SU-DHL-6 (cell line): Measurements from ENCODE around the gene KAZALD1.

Experiments
- H2AFZ ChIP-seq: fragments of 200-600 bp; sonication (generic); 2 replicates; pipeline ENCODE4 v1.6.1; 2014; ENCODE audit warnings: low read depth, mild to moderate bottlenecking, moderate library complexity, mixed read lengths, antibody characterized with exemption, low read length; ENCODE audit not compliant: severe bottlenecking
- H3F3A ChIP-seq: fragments of 200-600 bp; shearing (Covaris generic); 2 replicates; pipeline ENCODE4 v1.6.0; 2016; ENCODE audit warnings: antibody characterized with exemption, mild to moderate bottlenecking; ENCODE audit not compliant: insufficient read depth
- H3K27ac ChIP-seq: fragments of 200-600 bp; sonication (generic); 2 replicates; pipeline ENCODE4 v1.5.1; 2016; ENCODE audit warnings: low read depth, mild to moderate bottlenecking, low read length, moderate library complexity, mixed read lengths
- H3K27me3 ChIP-seq: fragments of 200-600 bp; sonication (generic), shearing (Covaris generic); 2 replicates; pipeline ENCODE4 v1.6.0; 2014; ENCODE audit warnings: mild to moderate bottlenecking, low read length
- H3K36me3 ChIP-seq: fragments of 200-600 bp; sonication (generic); 2 replicates; pipeline ENCODE4 v1.6.1; 2014; ENCODE audit warnings: mild to moderate bottlenecking, low read length, mixed read lengths
- H3K4me2 ChIP-seq: fragments of 300-600, 200-600 bp; shearing (Covaris generic), sonication (generic); 2 replicates; pipeline ENCODE4 v1.6.0; 2014; ENCODE audit warnings: low read length, low read depth, mild to moderate bottlenecking; ENCODE audit not compliant: poor library complexity, severe bottlenecking
- H3K4me3 ChIP-seq: fragments of 200-600 bp; sonication (generic); 2 replicates; pipeline ENCODE4 v1.5.1; 2014; ENCODE audit warnings: antibody characterized with exemption, low read length, mild to moderate bottlenecking, mixed read lengths; ENCODE audit not compliant: insufficient read depth, poor library complexity, severe bottlenecking
- H3K79me2 ChIP-seq: fragments of 200-600 bp; sonication (generic); 2 replicates; pipeline ENCODE4 v1.6.1; 2014; ENCODE audit warnings: mild to moderate bottlenecking, low read length, moderate library complexity; ENCODE audit not compliant: insufficient read depth
- H3K9ac ChIP-seq: fragments of 200-600 bp; sonication (generic); 2 replicates; pipeline ENCODE4 v1.7.0; 2014; ENCODE audit warnings: mild to moderate bottlenecking, low read length
- H3K9me2 ChIP-seq: fragments of 200-600 bp; sonication (generic); replicated peaks from 2 replicates; pipeline ENCODE4 v1.6.1; 2014; ENCODE audit warnings: low read length; ENCODE audit not compliant: insufficient read depth
- H3K9me3 ChIP-seq: fragments of 200-600 bp; sonication (generic); 2 replicates; pipeline ENCODE4 v1.6.1; 2014; ENCODE audit warnings: low read length, mixed read lengths; ENCODE audit not compliant: insufficient read depth
- H4K20me1 ChIP-seq: fragments of 200-600 bp; sonication (generic); 2 replicates; pipeline ENCODE4 v1.6.1; 2014; ENCODE audit warnings: low read depth, mild to moderate bottlenecking, antibody characterized with exemption, low read length, moderate library complexity, mixed read lengths
- CTCF ChIP-seq: fragments of 200-600 bp; sonication (generic); IDR thresholded peaks from one replicate; pipeline ENCODE4 v1.5.1; 2017; ENCODE audit warnings: antibody characterized with exemption, mild to moderate bottlenecking, low read length, moderate library complexity; ENCODE audit not compliant: insufficient read depth, poor library complexity, severe bottlenecking
- EZH2phosphoT487 ChIP-seq: fragments of 200-600 bp; sonication (generic), shearing (Covaris generic); conservative IDR thresholded peaks from 2 replicates; pipeline ENCODE4 v1.6.1; 2018; ENCODE audit warnings: mild to moderate bottlenecking, antibody characterized with exemption, low read length, moderate library complexity, mixed read lengths

The KAZALD1 gene

GRCh38 chr10:101073631-101074030, 11.8 kb downstream of the KAZALD1 start:
- Histone ChIP-seq H3K4me3 (no peak overlapping the region), H3K9me2 (no peaks in the 10 kb centered on the region), H3K36me3 (no peaks in the 10 kb centered on the region), H2AFZ (no peak overlapping the region), H3K4me2 (no peak overlapping the region), H3F3A (no peaks in the 10 kb centered on the region), H3K9ac (no peak overlapping the region), H3K27me3 (no peaks in the 10 kb centered on the region), H3K9me3 (no peaks in the 10 kb centered on the region), H4K20me1 (no peaks in the 10 kb centered on the region), H3K27ac (no peak overlapping the region), H3K79me2 (no peaks in the 10 kb centered on the region)
- TF ChIP-seq CTCF (no peak), EZH2phosphoT487 (no peak)

GRCh38 chr10:101075775-101076174, 14.0 kb downstream of the KAZALD1 start:
- Histone ChIP-seq H3K9me2 (no peaks in the 10 kb centered on the region), H3F3A (no peaks in the 10 kb centered on the region), H4K20me1 (no peaks in the 10 kb centered on the region), H3K27me3 (no peaks in the 10 kb centered on the region), H3K9me3 (no peaks in the 10 kb centered on the region), H3K9ac (no peak overlapping the region), H3K36me3 (no peaks in the 10 kb centered on the region), H3K4me2 (no peak overlapping the region), H3K4me3 (no peak overlapping the region), H3K27ac (no peak overlapping the region), H3K79me2 (no peaks in the 10 kb centered on the region), H2AFZ (no peak overlapping the region)
- TF ChIP-seq EZH2phosphoT487: no peak
- no peak for TF ChIP-seq CTCF

DNA sequence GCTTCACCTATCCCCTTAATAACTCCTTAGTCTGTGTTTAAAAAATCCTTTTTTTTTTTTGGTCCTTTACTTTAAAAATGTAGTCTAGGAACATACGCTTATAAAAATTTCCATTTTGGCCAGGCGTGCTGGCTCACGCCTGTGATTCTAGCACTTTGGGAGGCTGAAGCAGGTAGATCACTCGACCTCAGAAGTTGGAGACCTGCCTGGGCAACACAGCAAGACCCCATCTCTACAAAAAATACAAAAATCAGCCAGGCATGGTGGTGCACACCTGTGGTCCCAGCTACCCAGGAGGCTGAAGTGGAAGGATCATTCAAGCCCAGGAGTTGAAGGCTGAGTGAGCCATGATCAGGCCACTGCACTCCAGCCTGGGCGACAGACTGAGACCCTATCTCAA, 14.8 kb downstream of the KAZALD1 start:
- Histone ChIP-seq H3K36me3 (no peaks in the 10 kb centered on the region), H3K9ac (no peak overlapping the region), H3K9me3 (no peaks in the 10 kb centered on the region), H4K20me1 (no peaks in the 10 kb centered on the region), H3K9me2 (no peaks in the 10 kb centered on the region), H3K27ac (no peak overlapping the region), H3K4me3 (no peak overlapping the region), H3K27me3 (no peaks in the 10 kb centered on the region), H2AFZ (no peak overlapping the region), H3K4me2 (no peak overlapping the region), H3K79me2 (no peaks in the 10 kb centered on the region), H3F3A (no peaks in the 10 kb centered on the region)
- TF ChIP-seq EZH2phosphoT487 (no peak), CTCF (no peak)

DNA sequence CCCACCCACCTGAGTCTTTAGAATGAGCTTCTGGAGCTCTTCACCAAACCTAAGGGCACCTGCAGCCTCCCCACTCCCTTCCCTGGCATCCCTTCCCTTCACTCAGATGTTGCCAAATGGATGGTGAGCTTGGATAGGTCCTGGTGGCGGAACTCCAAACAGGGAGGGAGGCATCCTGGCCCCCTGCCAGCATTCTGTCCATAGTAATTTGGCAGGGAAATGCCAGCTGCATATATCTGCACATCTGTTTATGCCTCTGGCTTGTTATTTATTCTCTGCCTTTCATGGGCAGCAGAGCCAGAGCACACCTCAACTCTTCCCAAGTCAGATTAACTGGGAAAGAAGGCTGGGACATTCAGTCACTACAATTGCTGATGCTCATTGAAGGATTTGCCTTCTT, 18.1 kb downstream of the KAZALD1 start:
- no peak overlapping the region for H3K4me3 ChIP-seq
- H3K27me3 ChIP-seq: no peaks in the 10 kb centered on the region
- H4K20me1 ChIP-seq: no peaks in the 10 kb centered on the region

More for the DNA sequence above, 18.1 kb downstream of the KAZALD1 start:
- H3K9ac ChIP-seq: no peak overlapping the region
- TF ChIP-seq EZH2phosphoT487: no peak
- TF ChIP-seq CTCF: no peak
- H3K4me2 ChIP-seq: no peak overlapping the region
- H3F3A ChIP-seq: no peaks in the 10 kb centered on the region
- H3K9me3 ChIP-seq: no peaks in the 10 kb centered on the region
- H3K79me2 ChIP-seq: no peaks in the 10 kb centered on the region
- no peak overlapping the region for H3K27ac ChIP-seq
- H2AFZ ChIP-seq: no peak overlapping the region
- no peaks in the 10 kb centered on the region for H3K9me2 ChIP-seq
- H3K36me3 ChIP-seq: no peaks in the 10 kb centered on the region
